T-helper 17 cell (primary cell): ENCODE data around the gene PRR5L. TPM values are rescaled to one million over a fixed set of nuclear protein-coding genes. Genes with fewer than 3 reads are reported as not detected.

ENCODE experiments used
- ATAC-seq: fragments of 150-1000 bp; cut with Tn5 transposase; 2 replicates; pipeline ENCODE4 v1.10.0; 2021; ENCODE audit warnings: mild to moderate bottlenecking, moderate library complexity
- DNase-seq, 3 donors: peaks; one replicate each; pipeline versions ENCODE4 v3.0.0 to v3.0.0-alpha.2; 2020 to 2021
- H3K9me3 ChIP-seq: one replicate; pipeline ENCODE4 v1.7.0; 2013; ENCODE audit warnings: low read length, mild to moderate bottlenecking; ENCODE audit not compliant: control insufficient read depth, poor library complexity, severe bottlenecking
- H3K27ac Mint-ChIP-seq: one replicate; pipeline ENCODE4 v1.8.0; 2022; ENCODE audit warnings: mild to moderate bottlenecking, moderate library complexity, mixed read lengths
- H3K27me3 Mint-ChIP-seq: one replicate; pipeline ENCODE4 v1.8.0; 2022; ENCODE audit warnings: mixed read lengths
- H3K36me3 Mint-ChIP-seq: one replicate; pipeline ENCODE4 v1.8.0; 2022; ENCODE audit warnings: low read depth, mixed read lengths
- H3K4me1 Mint-ChIP-seq: one replicate; pipeline ENCODE4 v1.8.0; 2022; ENCODE audit warnings: mild to moderate bottlenecking, mixed read lengths
- H3K4me3 Mint-ChIP-seq: one replicate; pipeline ENCODE4 v1.8.0; 2022; ENCODE audit warnings: mild to moderate bottlenecking, moderate library complexity, mixed read lengths
- total RNA-seq, 4 donors: library from RNA in 2 of 4; stranded (reverse) in 2 of 4; gene quantifications; one replicate each; pipeline ENCODE4 v1.2.3 and lab custom pipeline; 2022 to 2026

The PRR5L gene
- total RNA-seq (10 to 100 TPM in 1 of 2 donors, 1 to 10 TPM in 1; 9.2 to 11.1 TPM), total RNA-seq (lab: John Stamatoyannopoulos, UW) (23.4 to 39.6 reads per million in 2 donors)

- peaks cover 3% of the 10 kb centered on the region for H3K4me1 Mint-ChIP-seq
- no peaks in the 10 kb centered on the region for H3K36me3 Mint-ChIP-seq
- no peaks in the 10 kb centered on the region for H3K9me3 ChIP-seq
- no peak for DNase-seq
- ATAC-seq, result no peak
- H3K4me3 Mint-ChIP-seq, result no peak within 1 kb of the TSS
- H3K27ac Mint-ChIP-seq, result no peak within 1 kb of the TSS
- peaks cover 26% of the 10 kb centered on the region for H3K27me3 Mint-ChIP-seq
Observed at GRCh38 chr11:36295926-36296325, at the start of gene PRR5L. PRR5L (plus strand) TSS chr11:36296288; CDS start chr11:36401122, 104,834 bp downstream.

GRCh38 chr11:36247493-36247892 lies 48.6 kb upstream of the PRR5L start:
- H3K4me1 Mint-ChIP-seq, result no peaks in the 10 kb centered on the region
- H3K4me3 Mint-ChIP-seq, result no peak overlapping the region
- peaks cover 83% of the 10 kb centered on the region for H3K27me3 Mint-ChIP-seq

GRCh38 chr11:36248436-36248835 lies 47.7 kb upstream of the PRR5L start:
- Mint-ChIP-seq H3K36me3 (no peaks in the 10 kb centered on the region), H3K4me1 (no peaks in the 10 kb centered on the region), H3K4me3 (no peak overlapping the region), H3K27me3 (peaks cover 82% of the 10 kb centered on the region), H3K27ac (no peak overlapping the region)
- ATAC-seq, result no peak
- no peak for DNase-seq
- H3K9me3 ChIP-seq, result no peaks in the 10 kb centered on the region

More at GRCh38 chr11:36247493-36247892, 48.6 kb upstream of the PRR5L start:
- ATAC-seq (no peak), DNase-seq (no peak)
- Mint-ChIP-seq H3K36me3 (no peaks in the 10 kb centered on the region), H3K27ac (no peak overlapping the region)
- H3K9me3 ChIP-seq, result no peaks in the 10 kb centered on the region

- Mint-ChIP-seq H3K27ac (no peak overlapping the region), H3K36me3 (no peaks in the 10 kb centered on the region), H3K4me3 (no peak overlapping the region), H3K4me1 (no peaks in the 10 kb centered on the region), H3K27me3 (peaks cover 80% of the 10 kb centered on the region)
- no peak for DNase-seq
- no peaks in the 10 kb centered on the region for H3K9me3 ChIP-seq
- no peak for ATAC-seq
Observed at GRCh38 chr11:36249246-36249645, 46.8 kb upstream of the PRR5L start.

- peaks cover 69% of the 10 kb centered on the region for H3K27me3 Mint-ChIP-seq
Observed at GRCh38 chr11:36251823-36252222, 44.3 kb upstream of the PRR5L start.

GRCh38 chr11:36253238-36253637 lies 42.9 kb upstream of the PRR5L start:
- H3K9me3 ChIP-seq, result no peaks in the 10 kb centered on the region
- peaks cover 75% of the 10 kb centered on the region for H3K27me3 Mint-ChIP-seq
- no peak overlapping the region for H3K4me3 Mint-ChIP-seq
- ATAC-seq (no peak), DNase-seq (no peak)
- peaks cover 2% of the 10 kb centered on the region for H3K4me1 Mint-ChIP-seq
- no peak overlapping the region for H3K27ac Mint-ChIP-seq
- H3K36me3 Mint-ChIP-seq, result peaks cover 2% of the 10 kb centered on the region

More at GRCh38 chr11:36251823-36252222, 44.3 kb upstream of the PRR5L start:
- DNase-seq (no peak), ATAC-seq (no peak)
- H3K4me1 Mint-ChIP-seq, result no peaks in the 10 kb centered on the region
- no peak overlapping the region for H3K4me3 Mint-ChIP-seq
- no peak overlapping the region for H3K27ac Mint-ChIP-seq
- no peaks in the 10 kb centered on the region for H3K36me3 Mint-ChIP-seq
- H3K9me3 ChIP-seq, result no peaks in the 10 kb centered on the region

GRCh38 chr11:36254713-36255112 lies 41.4 kb upstream of the PRR5L start:
- Mint-ChIP-seq H3K4me3 (no peak overlapping the region), H3K4me1 (peaks cover 7% of the 10 kb centered on the region), H3K36me3 (peaks cover 2% of the 10 kb centered on the region), H3K27ac (no peak overlapping the region), H3K27me3 (peaks cover 74% of the 10 kb centered on the region)
- H3K9me3 ChIP-seq, result no peaks in the 10 kb centered on the region
- no peak for ATAC-seq
- DNase-seq, result no peak

- peaks cover 7% of the 10 kb centered on the region for H3K4me1 Mint-ChIP-seq
- ATAC-seq (no peak), DNase-seq (no peak)
- no peak overlapping the region for H3K27ac Mint-ChIP-seq
- no peaks in the 10 kb centered on the region for H3K9me3 ChIP-seq
- H3K36me3 Mint-ChIP-seq, result peaks cover 2% of the 10 kb centered on the region
- no peak overlapping the region for H3K4me3 Mint-ChIP-seq
- H3K27me3 Mint-ChIP-seq, result peaks cover 68% of the 10 kb centered on the region
Observed at GRCh38 chr11:36257351-36257750, 38.7 kb upstream of the PRR5L start.

- Mint-ChIP-seq H3K4me1 (peaks cover 7% of the 10 kb centered on the region), H3K36me3 (peaks cover 5% of the 10 kb centered on the region), H3K27me3 (peaks cover 70% of the 10 kb centered on the region), H3K4me3 (no peak overlapping the region), H3K27ac (no peak overlapping the region)
- DNase-seq, result no peak
- H3K9me3 ChIP-seq, result no peaks in the 10 kb centered on the region
- ATAC-seq, result peak; percentile 32
Observed at GRCh38 chr11:36258730-36259360, 37.2 kb upstream of the PRR5L start.

- no peaks in the 10 kb centered on the region for H3K9me3 ChIP-seq
- H3K36me3 Mint-ChIP-seq, result peaks cover 5% of the 10 kb centered on the region
- peaks cover 71% of the 10 kb centered on the region for H3K27me3 Mint-ChIP-seq
- no peak for DNase-seq
- no peak for ATAC-seq
- no peak overlapping the region for H3K4me3 Mint-ChIP-seq
- peak overlapping the region; percentile 60 for H3K27ac Mint-ChIP-seq
- H3K4me1 Mint-ChIP-seq, result peaks cover 7% of the 10 kb centered on the region
Observed at GRCh38 chr11:36261094-36261493, 35.0 kb upstream of the PRR5L start.

- Mint-ChIP-seq H3K27ac (no peak overlapping the region), H3K36me3 (peaks cover 3% of the 10 kb centered on the region), H3K4me3 (no peak overlapping the region), H3K4me1 (peaks cover 1% of the 10 kb centered on the region), H3K27me3 (peaks cover 42% of the 10 kb centered on the region)
- H3K9me3 ChIP-seq, result no peaks in the 10 kb centered on the region
- ATAC-seq (no peak), DNase-seq (no peak)
Observed at GRCh38 chr11:36264011-36264972, 31.8 kb upstream of the PRR5L start.

GRCh38 chr11:36264973-36265344 lies 31.1 kb upstream of the PRR5L start:
- ATAC-seq, result no peak
- H3K9me3 ChIP-seq, result no peaks in the 10 kb centered on the region
- peaks cover 4% of the 10 kb centered on the region for H3K36me3 Mint-ChIP-seq
- H3K4me3 Mint-ChIP-seq, result no peak overlapping the region
- no peak for DNase-seq
- H3K27ac Mint-ChIP-seq, result no peak overlapping the region
- peaks cover 4% of the 10 kb centered on the region for H3K4me1 Mint-ChIP-seq
- peaks cover 37% of the 10 kb centered on the region for H3K27me3 Mint-ChIP-seq

GRCh38 chr11:36265793-36266628 lies 30.1 kb upstream of the PRR5L start:
- Mint-ChIP-seq H3K27me3 (peaks cover 27% of the 10 kb centered on the region), H3K4me3 (no peak overlapping the region), H3K4me1 (peaks cover 6% of the 10 kb centered on the region), H3K36me3 (peaks cover 9% of the 10 kb centered on the region), H3K27ac (no peak overlapping the region)
- DNase-seq, result peak in 2 of 3 donors; percentile 21 to 29
- peak; percentile 75 for ATAC-seq
- H3K9me3 ChIP-seq, result no peaks in the 10 kb centered on the region
